Ishikawa (cell line): ENCODE measurements around the gene HOXC10.

Source experiments
- CEBPB ChIP-seq: IDR thresholded peaks from 2 replicates; pipeline ENCODE4 v1.6.1; 2012
- EGR1 ChIP-seq: IDR thresholded peaks from 2 replicates; pipeline ENCODE4 v1.6.1; 2012
- EP300 ChIP-seq: IDR thresholded peaks from 2 replicates; pipeline ENCODE4 v1.6.1; 2012; ENCODE audit warnings: borderline replicate concordance
- FOXM1 ChIP-seq: IDR thresholded peaks from 2 replicates; pipeline ENCODE4 v1.6.1; 2012; ENCODE audit warnings: low read depth, borderline replicate concordance
- MAX ChIP-seq: IDR thresholded peaks from 2 replicates; pipeline ENCODE4 v1.6.1; 2012
- RAD21 ChIP-seq: IDR thresholded peaks from 2 replicates; pipeline ENCODE4 v1.6.1; 2012; ENCODE audit warnings: low read depth
- REST ChIP-seq: IDR thresholded peaks from 2 replicates; pipeline ENCODE4 v1.6.1; 2012; ENCODE audit warnings: low read depth, mild to moderate bottlenecking
- TAF1 ChIP-seq: IDR thresholded peaks from 2 replicates; pipeline ENCODE4 v1.6.1; 2012; ENCODE audit warnings: low read depth, mild to moderate bottlenecking
- TEAD4 ChIP-seq: IDR thresholded peaks from 2 replicates; pipeline ENCODE4 v1.6.1; 2012
- USF1 ChIP-seq: IDR thresholded peaks from 2 replicates; pipeline ENCODE4 v1.6.1; 2012
- YY1 ChIP-seq: IDR thresholded peaks from 2 replicates; pipeline ENCODE4 v1.6.1; 2012; ENCODE audit warnings: low read depth
- ZBTB7A ChIP-seq: IDR thresholded peaks from 2 replicates; pipeline ENCODE4 v1.6.1; 2012; ENCODE audit warnings: low read depth

- TF ChIP-seq TAF1 (no peak), REST (no peak), RAD21 (no peak), TEAD4 (no peak), CEBPB (no peak), EP300 (no peak), MAX (no peak), USF1 (no peak), ZBTB7A (no peak), FOXM1 (no peak), YY1 (no peak), EGR1 (no peak)
Observed at GRCh38 chr12:54020591-54021405, 35.9 kb downstream of the HOXC10 start.
